Chondrocyte (in vitro differentiated cells): ENCODE measurements around the gene TCTN3. TPM values are rescaled to one million over a fixed set of nuclear protein-coding genes. Genes with fewer than 3 reads are reported as not detected.

ENCODE experiments used
- DNase-seq: peaks from one replicate; pipeline ENCODE4 v3.0.0; 2021; ENCODE audit warnings: mixed read lengths, low spot score
- H3K27ac Mint-ChIP-seq: one replicate; pipeline ENCODE4 v1.8.0; 2021; ENCODE audit warnings: mild to moderate bottlenecking, moderate library complexity, mixed read lengths; ENCODE audit not compliant: unreplicated experiment
- H3K27me3 Mint-ChIP-seq: 2 replicates; pipeline ENCODE4 v1.8.0; 2021; ENCODE audit warnings: low read depth, mixed read lengths
- H3K36me3 Mint-ChIP-seq: 2 replicates; pipeline ENCODE4 v1.8.0; 2021; ENCODE audit warnings: low read depth, mixed read lengths
- H3K4me1 Mint-ChIP-seq: 2 replicates; pipeline ENCODE4 v1.8.0; 2021; ENCODE audit warnings: low read depth, mild to moderate bottlenecking, mixed read lengths
- H3K4me3 Mint-ChIP-seq: one replicate; pipeline ENCODE4 v1.8.0; 2021; ENCODE audit warnings: mild to moderate bottlenecking, moderate library complexity, mixed read lengths; ENCODE audit not compliant: unreplicated experiment
- H3K9me3 Mint-ChIP-seq: 2 replicates; pipeline ENCODE4 v1.8.0; 2021; ENCODE audit warnings: low read depth, mixed read lengths
- CTCF ChIP-seq: fragments of 200-600 bp; sonication (generic); IDR thresholded peaks from 2 replicates; pipeline ENCODE4 v1.5.0; 2021; ENCODE audit warnings: antibody characterized with exemption, mild to moderate bottlenecking, moderate library complexity
- total RNA-seq: library from RNA; stranded (reverse); gene quantifications from 3 replicates; pipeline ENCODE4 v1.2.1, GENCODE V29; 2021

TCTN3 gene
- total RNA-seq, 1 donor from 2014 or later = 32.7 TPM

- Mint-ChIP-seq H3K9me3 (peaks cover 6% of the 10 kb centered on the region), H3K27me3 (no peaks in the 10 kb centered on the region), H3K4me1 (peaks cover 27% of the 10 kb centered on the region), H3K36me3 (peaks cover 23% of the 10 kb centered on the region), H3K4me3 (peak overlapping the region; percentile 99), H3K27ac (peak overlapping the region; percentile 77)
- DNase-seq = peak; percentile 85
- no peak for TF ChIP-seq CTCF
These were observed 38.0 kb downstream of the TCTN3 start for GRCh38 chr10:95655571-95656290.

GRCh38 chr10:95653895-95654294 is 39.8 kb downstream of the TCTN3 start:
- Mint-ChIP-seq H3K36me3 (peaks cover 32% of the 10 kb centered on the region), H3K9me3 (peaks cover 6% of the 10 kb centered on the region), H3K4me3 (no peak overlapping the region), H3K4me1 (peaks cover 30% of the 10 kb centered on the region), H3K27me3 (no peaks in the 10 kb centered on the region), H3K27ac (no peak overlapping the region)
- no peak for TF ChIP-seq CTCF
- no peak for DNase-seq

GRCh38 chr10:95651346-95652060 is 42.2 kb downstream of the TCTN3 start:
- DNase-seq = no peak
- no peak overlapping the region for H3K4me3 Mint-ChIP-seq

GRCh38 chr10:95650232-95650631 is 43.5 kb downstream of the TCTN3 start:
- no peak overlapping the region for H3K27ac Mint-ChIP-seq
- peaks cover 20% of the 10 kb centered on the region for H3K4me1 Mint-ChIP-seq
- no peaks in the 10 kb centered on the region for H3K27me3 Mint-ChIP-seq
- DNase-seq = no peak
- peaks cover 6% of the 10 kb centered on the region for H3K9me3 Mint-ChIP-seq
- H3K4me3 Mint-ChIP-seq = no peak overlapping the region
- H3K36me3 Mint-ChIP-seq = peaks cover 45% of the 10 kb centered on the region
- TF ChIP-seq CTCF = no peak

More at GRCh38 chr10:95651346-95652060, 42.2 kb downstream of the TCTN3 start:
- H3K27me3 Mint-ChIP-seq = no peaks in the 10 kb centered on the region
- H3K9me3 Mint-ChIP-seq = peaks cover 6% of the 10 kb centered on the region
- peaks cover 24% of the 10 kb centered on the region for H3K4me1 Mint-ChIP-seq
- no peak for TF ChIP-seq CTCF
- H3K36me3 Mint-ChIP-seq = peaks cover 41% of the 10 kb centered on the region
- no peak overlapping the region for H3K27ac Mint-ChIP-seq

- H3K27ac Mint-ChIP-seq = no peak overlapping the region
- H3K36me3 Mint-ChIP-seq = peaks cover 46% of the 10 kb centered on the region
- H3K9me3 Mint-ChIP-seq = peaks cover 6% of the 10 kb centered on the region
- no peaks in the 10 kb centered on the region for H3K27me3 Mint-ChIP-seq
- no peak overlapping the region for H3K4me3 Mint-ChIP-seq
- TF ChIP-seq CTCF = no peak
- DNase-seq = no peak
- peaks cover 3% of the 10 kb centered on the region for H3K4me1 Mint-ChIP-seq
These were observed 45.6 kb downstream of the TCTN3 start for GRCh38 chr10:95648138-95648537.
